AG04449 (cell line): Measurements from ENCODE around the gene C10orf95.

Experiments
- CTCF ChIA-PET: fragments of 350-600 bp; formaldehyde crosslinking; extraction: SDS; loops from one replicate; lab custom pipeline; 2021; ENCODE audit warnings: antibody characterized with exemption; lab: Yijun Ruan, JAX
- POLR2A ChIA-PET: fragments of 400-600, 350-600 bp; formaldehyde crosslinking; extraction: SDS; loops from one replicate; lab custom pipeline; 2020; ENCODE audit warnings: antibody characterized with exemption, inconsistent platforms; lab: Yijun Ruan, JAX
- DNase-seq: peaks from one replicate; pipeline ENCODE4 v3.0.0-alpha.2; 2010; ENCODE audit warnings: low read depth, low spot score
- H3K4me3 ChIP-seq: 2 replicates; pipeline ENCODE4 v1.5.1; 2011; ENCODE audit warnings: low read depth, mild to moderate bottlenecking, control low read depth, low read length
- TF ChIP-seq, protein P1 (sequence below): IDR thresholded peaks from one replicate; pipeline ENCODE4 v1.5.1; 2011; ENCODE audit warnings: mild to moderate bottlenecking, moderate library complexity, low read length, control low read depth, inconsistent platforms; ENCODE audit not compliant: insufficient read depth; ENCODE audit errors: missing control alignments

Gene C10orf95

DNA sequence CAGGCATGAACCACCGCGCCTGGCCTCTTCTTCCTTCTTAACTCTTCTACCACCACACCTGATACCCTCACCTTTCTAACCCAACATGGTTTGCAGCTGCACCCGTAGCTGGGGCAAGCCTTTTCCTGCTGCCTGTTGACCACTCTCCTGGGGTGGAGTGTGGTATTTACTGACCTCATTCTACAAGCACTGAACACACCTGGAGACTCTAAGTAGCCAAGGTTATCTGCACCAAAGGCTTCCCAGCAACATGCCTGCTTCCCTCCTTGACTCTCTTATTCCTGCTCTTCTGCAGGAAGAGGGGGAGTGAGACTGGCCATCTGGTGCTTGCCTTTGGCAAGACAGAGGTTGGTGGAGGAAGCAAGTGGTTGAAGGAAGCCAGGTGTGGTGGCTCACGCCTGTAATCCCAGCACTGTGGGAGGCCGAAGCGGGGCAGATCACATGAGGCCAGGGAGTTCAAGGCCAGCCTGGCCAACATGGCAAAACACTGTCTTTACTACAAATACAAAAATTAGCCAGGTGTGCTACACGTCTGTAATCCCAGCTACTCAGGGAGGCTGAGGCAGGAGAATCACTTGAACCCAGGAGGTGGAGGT is 41.1 kb upstream of the C10orf95 start:
- H3K4me3 ChIP-seq = no peak overlapping the region
- CTCF ChIA-PET = interaction anchor here (1.1 to 3.1 kb wide), 3 partner anchors 10 to 92 kb away, joined by 3 to 15 read pairs (median 6); partner anchors contain the start of gene ACTR1A
- POLR2A ChIA-PET = no interaction called here
- DNase-seq = no peak
- TF ChIP-seq, protein P1, sequence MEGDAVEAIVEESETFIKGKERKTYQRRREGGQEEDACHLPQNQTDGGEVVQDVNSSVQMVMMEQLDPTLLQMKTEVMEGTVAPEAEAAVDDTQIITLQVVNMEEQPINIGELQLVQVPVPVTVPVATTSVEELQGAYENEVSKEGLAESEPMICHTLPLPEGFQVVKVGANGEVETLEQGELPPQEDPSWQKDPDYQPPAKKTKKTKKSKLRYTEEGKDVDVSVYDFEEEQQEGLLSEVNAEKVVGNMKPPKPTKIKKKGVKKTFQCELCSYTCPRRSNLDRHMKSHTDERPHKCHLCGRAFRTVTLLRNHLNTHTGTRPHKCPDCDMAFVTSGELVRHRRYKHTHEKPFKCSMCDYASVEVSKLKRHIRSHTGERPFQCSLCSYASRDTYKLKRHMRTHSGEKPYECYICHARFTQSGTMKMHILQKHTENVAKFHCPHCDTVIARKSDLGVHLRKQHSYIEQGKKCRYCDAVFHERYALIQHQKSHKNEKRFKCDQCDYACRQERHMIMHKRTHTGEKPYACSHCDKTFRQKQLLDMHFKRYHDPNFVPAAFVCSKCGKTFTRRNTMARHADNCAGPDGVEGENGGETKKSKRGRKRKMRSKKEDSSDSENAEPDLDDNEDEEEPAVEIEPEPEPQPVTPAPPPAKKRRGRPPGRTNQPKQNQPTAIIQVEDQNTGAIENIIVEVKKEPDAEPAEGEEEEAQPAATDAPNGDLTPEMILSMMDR = no peak

DNA sequence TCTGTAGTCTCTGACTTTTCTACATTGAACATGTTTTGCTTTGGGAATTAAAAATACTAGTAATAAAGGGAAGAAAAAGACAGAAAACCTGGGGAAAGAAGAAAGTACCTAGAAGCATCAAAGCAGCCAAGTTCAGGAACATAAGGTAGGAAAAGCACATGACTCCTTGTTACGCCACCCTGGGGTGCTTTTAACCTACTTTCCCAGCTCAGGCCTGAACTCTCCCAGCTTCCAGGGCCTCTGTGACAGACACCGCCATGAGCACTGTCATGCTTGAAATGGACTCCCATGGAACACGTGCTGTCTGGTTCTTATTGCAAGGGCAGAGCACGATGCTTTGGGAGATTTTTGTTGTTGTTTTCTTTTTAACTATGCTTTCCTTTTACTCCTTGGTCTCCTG is 39.8 kb upstream of the C10orf95 start:
- ChIA-PET POLR2A (no interaction called here), CTCF (interaction anchor here (0.7 to 3.1 kb wide), 3 partner anchors 7 to 92 kb away, joined by 3 to 15 read pairs (median 3); no protein-coding TSS in a partner anchor)
- TF ChIP-seq, protein P1 = no peak
- no peak for DNase-seq
- H3K4me3 ChIP-seq = no peak overlapping the region

DNA sequence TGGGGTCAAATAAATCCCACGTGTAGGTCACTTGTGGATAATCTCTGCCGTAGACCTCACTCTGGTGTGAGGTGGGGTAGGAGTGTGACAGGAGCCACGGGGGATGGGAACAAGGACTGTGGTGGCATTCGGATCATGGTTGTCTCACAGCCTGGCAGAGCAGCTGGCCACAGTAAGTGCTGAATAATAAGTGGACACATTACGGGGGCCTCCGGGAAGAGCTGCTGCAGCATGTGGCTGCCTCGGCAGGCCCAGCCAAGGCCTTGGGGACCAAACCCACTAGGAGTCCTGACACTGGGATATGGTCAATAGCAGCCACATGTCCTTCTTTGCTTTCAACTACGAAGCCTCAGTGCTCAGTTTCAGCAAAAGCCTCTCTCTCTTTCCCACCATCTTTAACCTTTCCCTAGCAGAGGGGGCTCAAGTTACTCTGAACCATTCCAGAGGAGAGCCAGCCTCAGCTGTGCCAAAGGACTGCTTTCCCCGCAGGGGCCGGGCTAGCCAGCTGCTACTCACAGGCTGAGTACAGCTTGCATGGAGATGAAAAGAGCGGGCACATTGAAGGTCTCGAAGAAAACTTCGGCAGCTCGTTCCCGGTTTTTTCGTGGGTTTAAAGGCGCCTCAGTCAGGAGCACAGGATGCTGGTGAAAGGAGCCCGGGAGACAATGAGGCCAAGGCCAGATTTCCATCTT is 33.9 kb upstream of the C10orf95 start:
- TF ChIP-seq, protein P1 = no peak
- no peak overlapping the region for H3K4me3 ChIP-seq
- DNase-seq = no peak
- POLR2A ChIA-PET = interaction anchor here (0.7 kb wide), 1 partner anchor 594 kb away, joined by 3 read pairs; no protein-coding TSS in a partner anchor
- CTCF ChIA-PET = interaction anchor here (0.7 to 7.1 kb wide), 8 partner anchors 10 to 111 kb away, joined by 3 to 36 read pairs (median 4); partner anchors contain the start of genes ACTR1A and SUFU

DNA sequence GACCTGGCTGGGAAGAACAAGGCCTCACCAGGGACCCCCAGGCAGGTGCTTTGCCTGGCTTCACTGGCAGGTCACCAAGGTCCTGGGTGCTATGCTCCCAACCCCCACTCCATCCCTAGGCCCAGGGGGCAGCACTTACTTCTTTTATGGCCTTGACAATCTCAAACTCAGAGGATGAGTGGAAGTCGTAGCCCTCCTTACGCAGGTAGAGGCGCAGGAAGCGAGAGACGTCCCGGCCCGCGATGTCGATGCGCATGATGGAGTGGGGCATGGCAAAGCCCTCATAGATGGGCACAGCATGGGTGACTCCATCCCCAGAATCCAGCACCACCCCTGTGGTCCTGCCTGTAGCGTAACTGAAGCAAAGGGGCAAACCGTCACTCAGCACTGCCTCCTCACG is 32.7 kb upstream of the C10orf95 start:
- DNase-seq = no peak
- TF ChIP-seq, protein P1 = no peak
- POLR2A ChIA-PET = no interaction called here
- H3K4me3 ChIP-seq = no peak overlapping the region
- CTCF ChIA-PET = interaction anchor here (0.5 to 7.1 kb wide), 7 partner anchors 8 to 254 kb away, joined by 3 to 36 read pairs (median 8); no protein-coding TSS in a partner anchor

DNA sequence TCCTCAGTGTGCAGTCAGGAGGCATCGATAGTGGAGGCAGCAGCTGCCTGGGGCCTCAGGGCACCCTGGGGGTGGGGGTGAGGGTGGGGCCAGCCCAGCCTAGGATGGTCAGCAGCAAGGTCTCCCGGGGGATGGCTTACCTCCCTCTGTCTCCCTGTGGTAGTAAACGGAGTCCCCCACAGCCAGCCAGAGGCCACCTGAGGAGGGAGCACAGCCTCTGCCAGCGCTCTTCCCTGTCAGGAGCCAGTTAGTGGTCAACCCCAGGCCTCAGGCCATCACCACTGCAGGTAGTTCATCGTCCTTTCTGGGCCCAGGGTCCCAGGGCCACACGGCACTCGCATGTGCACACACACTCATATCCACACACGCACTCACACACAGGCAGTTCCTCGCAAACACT is 29.1 kb upstream of the C10orf95 start:
- DNase-seq = no peak
- TF ChIP-seq, protein P1 = no peak
- H3K4me3 ChIP-seq = no peak overlapping the region
- ChIA-PET POLR2A (no interaction called here), CTCF (interaction anchor here (1.3 to 6.7 kb wide), 11 partner anchors 8 to 311 kb away, joined by 4 to 101 read pairs (median 14); partner anchors contain the start of genes ACTR1A, FBXL15 and SUFU)

DNA sequence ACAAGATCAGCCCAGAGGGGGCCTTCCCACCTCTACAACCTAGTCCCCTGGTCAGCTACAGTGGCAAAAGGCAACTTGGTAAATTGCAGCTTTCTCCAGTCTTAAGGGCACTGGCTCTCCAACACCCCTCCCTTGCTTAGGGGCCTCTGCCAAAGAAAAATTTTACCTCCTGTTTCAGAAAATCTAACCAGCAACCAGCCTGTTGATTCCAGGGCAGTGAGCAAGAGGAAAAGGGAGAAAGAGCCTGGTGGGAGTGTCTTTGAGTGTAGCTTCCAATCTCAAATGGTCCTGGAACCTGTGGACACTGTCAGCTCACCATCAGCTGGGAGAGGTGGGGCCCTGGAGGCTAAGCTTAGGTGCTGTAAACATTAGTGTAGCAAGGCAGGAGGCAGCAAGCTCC is 28.3 kb upstream of the C10orf95 start:
- CTCF ChIA-PET = interaction anchor here (0.8 to 6.7 kb wide), 28 partner anchors 9 to 345 kb away, joined by 3 to 101 read pairs (median 6); partner anchors contain the start of genes ACTR1A, ELOVL3, FBXL15 and NFKB2
- H3K4me3 ChIP-seq = no peak overlapping the region
- POLR2A ChIA-PET = no interaction called here
- no peak for DNase-seq
- TF ChIP-seq, protein P1 = no peak
